Measurements from ENCODE around the gene GPC5.

DNA sequence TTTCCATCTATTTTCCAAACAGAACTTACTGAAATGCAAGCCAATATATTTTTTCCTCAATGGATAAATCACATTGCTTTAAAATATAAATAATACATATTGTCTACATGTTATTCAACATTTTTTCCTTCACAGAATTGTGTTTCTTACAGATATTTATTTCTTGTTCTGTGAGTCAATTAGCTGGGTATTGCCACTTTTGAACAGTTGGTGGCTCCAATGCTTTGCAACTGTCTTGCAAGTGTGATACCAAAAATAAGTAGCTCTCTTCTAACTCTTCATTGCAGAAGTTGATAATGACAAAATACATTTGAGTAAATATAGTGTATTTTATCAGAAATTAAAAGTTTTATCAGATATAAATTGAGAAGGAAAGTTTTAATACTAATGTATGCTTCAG, 17.1 kb upstream of the GPC5 start:
- TF ChIP-seq JUN (IDR thresholded peaks at IDR 0.05; ENCODE audit: borderline replicate concordance, insufficient read depth, insufficient read length, low read depth) (no peak), MAX (IDR thresholded peaks at IDR 0.05; ENCODE audit: insufficient read depth, insufficient read length) (no peak), MYC (IDR thresholded peaks at IDR 0.05; ENCODE audit: low read depth, low read length) (no peak), GATA2 (IDR thresholded peaks at IDR 0.05; ENCODE audit: insufficient read depth, insufficient read length, low read depth, low read length) (no peak), POLR2AphosphoS5 (IDR thresholded peaks at IDR 0.05; ENCODE audit: insufficient read depth, low read depth, low read length) (no peak)
- TF ChIP-seq, protein P1, sequence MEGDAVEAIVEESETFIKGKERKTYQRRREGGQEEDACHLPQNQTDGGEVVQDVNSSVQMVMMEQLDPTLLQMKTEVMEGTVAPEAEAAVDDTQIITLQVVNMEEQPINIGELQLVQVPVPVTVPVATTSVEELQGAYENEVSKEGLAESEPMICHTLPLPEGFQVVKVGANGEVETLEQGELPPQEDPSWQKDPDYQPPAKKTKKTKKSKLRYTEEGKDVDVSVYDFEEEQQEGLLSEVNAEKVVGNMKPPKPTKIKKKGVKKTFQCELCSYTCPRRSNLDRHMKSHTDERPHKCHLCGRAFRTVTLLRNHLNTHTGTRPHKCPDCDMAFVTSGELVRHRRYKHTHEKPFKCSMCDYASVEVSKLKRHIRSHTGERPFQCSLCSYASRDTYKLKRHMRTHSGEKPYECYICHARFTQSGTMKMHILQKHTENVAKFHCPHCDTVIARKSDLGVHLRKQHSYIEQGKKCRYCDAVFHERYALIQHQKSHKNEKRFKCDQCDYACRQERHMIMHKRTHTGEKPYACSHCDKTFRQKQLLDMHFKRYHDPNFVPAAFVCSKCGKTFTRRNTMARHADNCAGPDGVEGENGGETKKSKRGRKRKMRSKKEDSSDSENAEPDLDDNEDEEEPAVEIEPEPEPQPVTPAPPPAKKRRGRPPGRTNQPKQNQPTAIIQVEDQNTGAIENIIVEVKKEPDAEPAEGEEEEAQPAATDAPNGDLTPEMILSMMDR (IDR thresholded peaks at IDR 0.05; ENCODE audit: extremely low read depth in 1 of 2, insufficient read depth in 1 of 2, low read depth in 1 of 2, low read length in 2 of 2): no peak

Data from endothelial cell of umbilical vein (primary cell).